AG08395 (cell line): ENCODE results near the gene RAB40B.

Source experiments
- DNase-seq: peaks from one replicate; pipeline ENCODE4 v3.0.0; 2012; ENCODE audit warnings: mixed read lengths, low spot score

RAB40B gene

DNA sequence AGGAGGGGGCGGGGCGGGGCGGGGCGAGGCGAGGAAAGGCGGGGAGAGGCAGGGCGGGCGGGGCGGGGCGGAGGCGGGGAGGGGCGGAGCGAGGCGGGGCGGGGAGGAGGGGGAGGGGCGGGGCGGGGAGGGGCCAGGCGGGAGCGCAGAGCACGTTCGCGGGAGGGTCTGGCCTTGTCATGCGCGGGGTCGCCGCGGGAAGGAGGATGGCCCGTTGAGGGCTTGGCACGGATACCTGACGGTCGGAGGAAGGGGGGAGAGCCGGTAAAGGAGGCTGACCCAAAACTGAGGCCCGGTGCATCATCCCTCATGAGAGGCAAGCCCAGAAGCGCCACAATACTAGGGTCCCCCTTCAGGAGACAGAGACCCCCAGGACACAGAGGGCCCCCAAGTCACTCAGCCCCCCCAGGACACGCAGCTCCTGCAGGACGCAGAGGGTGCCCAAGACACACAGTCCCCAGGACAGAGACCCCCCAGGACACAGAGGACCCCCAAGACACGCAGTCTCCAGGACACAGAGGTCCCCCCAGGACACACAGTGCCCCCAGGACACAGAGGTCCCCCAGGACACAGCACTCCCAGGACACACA lies 49.7 kb downstream of the RAB40B start:
- peak; percentile 66 for DNase-seq

GRCh38 chr17:82648165-82648668 lies 50.3 kb downstream of the RAB40B start, which contains the start of gene WDR45B:
Gene WDR45B (minus strand): TSS chr17:82648444. CDS start chr17:82648340, 104 bp downstream.
- peak; percentile 99 for DNase-seq

DNA sequence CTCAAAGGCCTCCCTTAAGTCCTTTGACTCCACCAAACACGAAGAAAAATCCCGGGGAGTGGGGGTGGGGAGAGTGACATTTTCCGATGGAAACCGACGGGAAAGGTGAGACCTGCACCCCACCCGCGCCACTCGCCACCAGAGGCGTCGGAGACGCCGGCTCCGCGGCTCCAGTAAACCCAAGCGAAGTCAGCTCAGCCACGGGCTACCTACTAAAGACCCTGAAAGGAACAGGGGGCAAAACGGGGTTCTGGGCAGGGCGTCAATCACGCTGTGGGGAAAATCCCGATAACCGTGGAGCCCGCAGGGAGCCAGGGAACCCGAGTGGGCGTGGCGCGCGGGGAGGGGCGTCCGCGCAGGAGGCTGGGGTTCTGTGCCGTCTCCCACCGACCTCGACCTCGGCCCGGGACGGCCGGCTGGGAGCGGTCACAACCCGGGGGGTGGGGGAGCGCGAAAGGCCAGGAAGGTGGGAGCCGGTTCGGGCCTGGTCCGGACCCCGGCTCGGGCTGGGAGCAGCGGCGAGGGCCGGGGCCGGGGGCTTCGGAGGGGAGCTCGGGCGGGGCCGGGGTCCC lies 50.8 kb downstream of the RAB40B start:
- peak; percentile 46 for DNase-seq

GRCh38 chr17:82645516-82645915 lies 53.0 kb downstream of the RAB40B start:
- no peak for DNase-seq

DNA sequence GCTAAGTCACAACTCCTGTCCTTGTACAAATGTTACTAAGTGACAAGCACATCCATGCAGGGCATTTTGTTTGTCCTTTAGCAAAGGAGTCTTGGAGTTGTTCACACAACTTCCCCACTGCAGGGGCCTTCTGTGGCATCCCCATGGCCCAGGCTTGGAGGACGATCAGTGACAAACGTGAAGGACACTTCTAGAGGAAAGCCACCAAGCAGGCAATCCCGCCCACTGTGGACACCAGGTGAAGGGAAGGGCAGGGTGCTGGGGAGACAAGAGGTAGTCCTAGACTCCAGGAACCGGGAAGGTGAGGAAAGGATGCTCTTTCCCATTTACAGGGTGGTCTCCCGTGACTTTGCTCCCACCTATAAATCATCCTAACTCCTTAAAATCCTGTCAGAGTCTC lies 54.4 kb downstream of the RAB40B start:
- DNase-seq: no peak

DNA sequence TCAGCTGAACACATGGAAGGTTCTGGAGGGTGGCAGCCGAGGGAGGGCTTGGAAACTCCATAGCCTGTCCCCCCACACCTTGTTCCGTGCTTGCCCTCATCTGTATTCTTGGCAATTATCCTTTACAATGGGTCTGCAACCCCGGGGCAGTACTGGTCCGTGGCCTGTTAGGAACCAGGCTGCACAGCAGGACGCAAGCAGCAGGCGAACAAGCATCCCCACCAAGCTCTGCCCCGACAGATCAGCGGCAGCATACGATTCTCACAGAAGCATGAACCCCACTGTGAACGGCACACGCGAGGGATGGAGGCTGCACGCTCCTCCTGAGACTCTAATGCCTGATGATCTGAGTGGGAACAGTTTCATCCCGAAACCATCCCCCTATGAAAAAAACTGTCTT lies 56.5 kb downstream of the RAB40B start:
- no peak for DNase-seq

DNA sequence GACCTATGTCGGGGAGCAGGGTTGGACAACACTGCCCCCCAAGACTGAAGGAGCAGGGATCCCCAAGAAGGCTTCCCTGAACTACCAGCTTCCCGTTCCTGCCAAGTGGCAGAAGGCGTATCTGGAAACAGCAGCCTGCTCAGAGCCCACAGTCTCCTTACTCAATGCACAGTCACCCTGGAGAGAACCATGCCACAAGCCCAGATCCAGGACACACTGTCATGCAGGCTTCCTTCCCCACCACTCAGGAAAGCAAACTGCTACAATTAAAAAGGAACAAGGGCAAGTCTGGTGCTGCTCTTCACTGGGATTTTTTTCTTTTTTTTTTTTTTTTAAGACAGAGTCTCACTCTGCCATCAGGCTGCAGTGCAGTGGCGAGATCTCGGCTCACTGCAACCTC lies 58.5 kb downstream of the RAB40B start:
- no peak for DNase-seq

DNA sequence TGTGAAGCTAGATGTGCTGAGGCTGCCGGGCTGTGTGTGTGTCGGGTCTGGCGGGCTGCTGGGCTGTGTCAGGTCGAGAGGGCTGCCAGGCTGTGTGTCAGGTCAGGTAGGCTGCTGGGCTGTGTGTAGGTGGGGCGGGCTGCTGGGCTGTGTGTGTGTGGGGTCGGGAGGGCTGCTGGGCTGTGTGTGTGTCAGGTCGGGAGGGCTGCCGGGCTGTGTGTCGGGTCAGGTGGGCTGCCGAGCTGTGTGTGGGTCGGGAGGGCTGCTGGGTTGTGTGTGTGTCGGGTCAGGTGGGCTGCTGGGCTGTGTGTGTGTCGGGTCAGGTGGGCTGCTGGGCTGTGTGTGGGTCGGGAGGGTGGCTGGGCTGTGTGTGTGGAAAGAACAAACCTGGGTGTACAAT lies 58.9 kb downstream of the RAB40B start:
- DNase-seq: no peak

- no peak for DNase-seq
Measured at GRCh38 chr17:82638183-82638773, 60.2 kb downstream of the RAB40B start.

- no peak for DNase-seq
Measured at GRCh38 chr17:82636626-82637598, 61.6 kb downstream of the RAB40B start.

GRCh38 chr17:82633343-82633742 lies 65.2 kb downstream of the RAB40B start:
- no peak for DNase-seq

DNA sequence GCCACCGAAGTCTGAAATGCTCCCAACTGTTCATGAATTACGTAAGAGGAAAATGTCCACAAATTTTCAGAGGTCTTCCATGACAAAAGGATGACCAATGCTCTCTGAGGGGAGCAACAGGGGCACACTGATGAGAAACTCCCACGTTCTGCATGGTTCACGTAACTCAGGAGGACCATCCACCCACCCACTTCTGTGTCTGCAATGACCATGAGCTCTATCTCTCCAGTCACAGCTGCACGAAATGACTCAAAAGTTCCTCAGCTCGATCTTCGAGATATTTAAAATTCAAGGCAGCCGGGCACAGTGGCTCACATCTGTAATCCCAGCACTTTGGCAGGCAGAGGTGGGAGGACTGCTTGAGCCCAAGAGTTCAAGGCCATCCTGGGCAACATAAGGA lies 66.0 kb downstream of the RAB40B start:
- DNase-seq: no peak

- DNase-seq: no peak
Measured at GRCh38 chr17:82631544-82631943, 67.0 kb downstream of the RAB40B start.

GRCh38 chr17:82630212-82630611 lies 68.3 kb downstream of the RAB40B start:
- no peak for DNase-seq

DNA sequence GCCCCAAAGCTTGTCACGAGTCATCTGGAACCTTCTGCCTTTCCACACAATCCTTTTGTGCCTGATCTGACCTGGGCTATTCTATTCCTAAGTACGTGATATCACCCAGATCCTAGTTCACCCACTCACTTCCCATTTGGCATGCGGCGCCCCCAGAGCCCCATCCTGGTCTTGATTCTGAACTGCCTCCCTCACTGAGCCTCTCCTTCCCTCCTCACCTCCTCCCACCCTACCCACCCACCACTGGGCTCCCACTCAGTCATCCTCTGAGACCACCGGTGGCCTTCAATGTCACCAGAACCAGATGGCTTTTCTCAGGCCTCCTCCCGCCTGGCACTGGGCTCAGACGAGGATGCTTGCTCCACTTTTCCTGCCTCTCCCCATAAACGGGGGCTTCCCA lies 68.8 kb downstream of the RAB40B start:
- DNase-seq: no peak

GRCh38 chr17:82627405-82627804 lies 71.1 kb downstream of the RAB40B start:
- no peak for DNase-seq

DNA sequence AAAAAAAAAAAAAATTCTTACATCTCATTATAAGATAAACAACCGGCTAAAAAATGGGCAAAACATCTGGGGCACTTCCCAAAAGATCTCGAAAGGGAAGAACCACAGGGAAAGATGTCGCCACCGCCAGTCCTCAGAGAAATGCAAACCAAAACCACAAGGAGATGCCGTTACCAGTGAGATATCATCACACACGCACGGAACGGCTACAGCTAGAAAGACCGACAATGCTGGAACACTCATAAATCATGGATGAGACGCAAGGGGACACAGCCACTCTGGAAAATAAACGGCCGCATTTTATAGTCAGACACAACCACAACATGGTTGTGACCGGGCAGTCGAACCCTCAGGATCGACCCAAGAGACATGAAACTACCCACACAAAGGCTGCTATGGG lies 74.8 kb downstream of the RAB40B start:
- no peak for DNase-seq

DNA sequence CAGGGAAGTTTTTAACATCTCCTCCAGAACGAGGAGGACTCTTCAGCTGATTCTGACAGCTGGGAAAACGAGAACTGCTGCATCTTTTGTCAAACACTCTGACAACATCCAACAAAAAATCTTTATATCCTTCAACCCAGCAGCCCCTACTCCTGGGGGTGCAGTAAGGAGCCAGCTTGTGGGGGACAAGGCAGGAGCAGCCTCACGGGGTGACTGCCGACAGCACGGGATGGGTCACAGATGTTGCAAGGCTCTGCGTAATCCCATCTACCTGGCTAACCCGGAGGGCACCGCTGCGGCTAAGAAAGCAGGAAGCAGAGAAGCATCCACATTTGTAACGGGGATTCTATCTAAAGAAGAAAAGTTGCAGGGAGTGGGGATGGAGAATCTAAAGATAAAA lies 78.9 kb downstream of the RAB40B start:
- no peak for DNase-seq

- no peak for DNase-seq
Measured at GRCh38 chr17:82619211-82619610, 79.3 kb downstream of the RAB40B start.

- DNase-seq: no peak
Measured at GRCh38 chr17:82616021-82616711, 82.3 kb downstream of the RAB40B start.

GRCh38 chr17:82615084-82616020 lies 83.1 kb downstream of the RAB40B start:
- no peak for DNase-seq
